Aorta (tissue), 5 donors: ENCODE results near the gene TSHR. TPM values are rescaled to one million over a fixed set of nuclear protein-coding genes. Genes with fewer than 3 reads are reported as not detected.

ENCODE experiments used
- ATAC-seq: fragments of 200-7000 bp; cut with Tn5 transposase; one replicate; pipeline ENCODE4 v1.9.1; 2022; ENCODE audit warnings: moderate library complexity; ENCODE audit not compliant: low FRiP score
- DNase-seq, 2 donors: peaks; one replicate each; pipeline ENCODE4 v3.0.0-alpha.2; 2020
- H3K27ac ChIP-seq, 2 donors: one replicate each; pipeline ENCODE4 v1.5.1; 2013; ENCODE audit warnings: low read length in 2 of 2, mild to moderate bottlenecking in 2 of 2, moderate library complexity in 2 of 2, control low read depth in 1 of 2, inconsistent platforms in 1 of 2, low read depth in 1 of 2
- H3K27me3 ChIP-seq, 2 donors: one replicate each; pipeline ENCODE4 v1.6.1; 2013; ENCODE audit warnings: control low read depth in 1 of 2, low read length in 1 of 2, mild to moderate bottlenecking in 1 of 2, moderate library complexity in 1 of 2; ENCODE audit not compliant: insufficient read depth in 2 of 2, control insufficient read depth in 1 of 2
- H3K36me3 ChIP-seq, 2 donors: one replicate each; pipeline ENCODE4 v1.6.1; 2013; ENCODE audit warnings: control low read depth in 1 of 2, low read length in 1 of 2, mild to moderate bottlenecking in 1 of 2; ENCODE audit not compliant: insufficient read depth in 2 of 2, control insufficient read depth in 1 of 2
- H3K4me1 ChIP-seq, 2 donors: one replicate each; pipeline ENCODE4 v1.6.1; 2013; ENCODE audit warnings: low read length in 2 of 2, control low read depth in 1 of 2, mild to moderate bottlenecking in 1 of 2, moderate library complexity in 1 of 2; ENCODE audit not compliant: insufficient read depth in 2 of 2, control insufficient read depth in 1 of 2
- H3K4me3 ChIP-seq, 2 donors: one replicate each; pipeline ENCODE4 v1.5.1; 2013; ENCODE audit warnings: low read length in 2 of 2, control low read depth in 1 of 2, mild to moderate bottlenecking in 1 of 2
- H3K9me3 ChIP-seq: one replicate; pipeline ENCODE4 v1.6.1; 2013; ENCODE audit warnings: mild to moderate bottlenecking, low read length; ENCODE audit not compliant: control insufficient read depth
- WGBS, 2 donors: extraction: QIAGEN DNeasy Blood & Tissue Kit; methylation state at CpG; one replicate each; pipeline ENCODE4 v1.1.7; 2013; 5-methylcytosine and 5-hydroxymethylcytosine counted together
- intact Hi-C, 2 donors: fragments of 100-400 bp; cut with DNase I; formaldehyde crosslinking; loops; one replicate each; pipeline versions ENCODE4 v1.14.2 to v1.15.0; 2022
- polyA plus RNA-seq, 2 donors: library from polyadenylated mRNA; stranded (reverse); fragments of 200-250 nt; gene quantifications; one replicate each; pipeline ENCODE4 v1.2.3, GENCODE V29; 2013
- total RNA-seq, 2 donors: library from RNA; stranded (reverse); fragmentation: NEBNext Ultra II Directional; extraction: Animal tissue kit (Norgen Biotek cat#: 25700); gene quantifications; one replicate each; pipeline ENCODE4 v1.2.1, GENCODE V29; 2021
- donor health status: healthy with polysubstance abuse.
- donor health status: Bipolar disorder and iron deficiency.
- donor health status: DM: no; HTN: no; CAD: no.
- donor health status: DM: no; HTN: no; CAD: no.
- donor health status: DM: yes; HTN: yes; CAD: no.

TSHR gene
- total and polyA plus RNA-seq, 4 donors, result 0.13 to 0.30 (median 0.29) TPM; not detected in 1

DNA sequence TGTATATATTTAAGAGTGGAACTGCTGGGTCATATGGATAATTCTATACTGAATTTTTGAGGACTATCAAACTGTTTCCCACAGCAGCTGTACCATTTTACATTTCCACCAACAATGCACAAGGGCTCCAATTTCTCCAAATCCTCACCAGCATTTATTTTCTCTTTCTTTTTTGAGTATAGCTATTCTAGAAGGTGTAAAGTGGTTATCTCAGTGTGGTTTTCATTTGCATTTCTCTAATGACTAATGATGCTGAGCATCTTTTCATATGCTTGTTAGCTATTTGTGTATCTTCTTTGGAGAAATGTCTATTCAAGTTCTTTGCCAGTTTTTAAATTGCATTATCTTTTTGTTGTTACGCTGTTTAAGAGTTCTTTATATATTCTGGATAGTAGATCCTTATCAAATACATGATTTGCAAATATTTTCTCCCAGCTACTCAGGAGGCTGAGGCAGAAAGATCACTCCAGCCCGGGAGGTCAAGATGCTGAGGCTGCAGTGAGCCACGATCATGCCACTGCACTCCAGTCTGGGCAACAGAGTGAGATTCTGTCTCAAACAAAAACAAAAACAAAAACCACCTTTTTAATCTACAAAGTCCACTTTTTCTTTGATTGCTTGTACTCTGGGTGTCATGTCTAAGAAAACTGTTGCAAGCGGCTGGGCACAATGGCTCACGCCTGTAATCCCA lies 232.6 kb downstream of the TSHR start:
- no peaks in the 10 kb centered on the region for H3K9me3 ChIP-seq
- no peak overlapping the region for H3K4me3 ChIP-seq
- H3K27ac ChIP-seq, result no peak overlapping the region
- no peak for ATAC-seq
- DNase-seq, result no peak
- H3K4me1 ChIP-seq, result no peaks in the 10 kb centered on the region
- H3K27me3 ChIP-seq, result no peaks in the 10 kb centered on the region
- intact Hi-C loops, result no loop called here
- WGBS, 2 donors, result 93 to 94% methylated on average over 5 of the region's 5 CpGs
- H3K36me3 ChIP-seq, result peaks cover 0 to 2% of the 10 kb centered on the region in 2 donors

DNA sequence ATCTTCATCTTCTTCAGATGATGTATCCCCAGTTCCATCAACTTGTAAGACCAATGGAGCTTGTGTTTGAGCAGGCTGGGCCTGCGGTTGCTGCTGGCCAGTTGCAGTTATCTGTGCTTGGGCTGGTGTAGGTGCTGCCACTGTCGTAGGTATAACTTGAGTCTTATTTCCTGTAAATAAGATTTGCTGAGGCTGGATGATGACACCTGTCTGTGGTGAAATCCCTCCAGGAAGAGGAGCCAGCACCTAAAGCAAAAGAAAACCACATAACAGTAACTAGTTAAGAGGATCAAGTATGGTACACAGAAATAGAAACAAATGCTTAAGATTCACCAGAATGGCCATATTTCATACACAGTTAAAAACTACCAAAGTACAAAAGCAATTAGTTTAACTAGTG lies 237.2 kb downstream of the TSHR start:
- 90 to 91% methylated on average over 2 of the region's 2 CpGs for WGBS, 2 donors
- H3K4me1 ChIP-seq, result no peaks in the 10 kb centered on the region
- no peak overlapping the region for H3K27ac ChIP-seq
- intact Hi-C loops, result no loop called here
- no peaks in the 10 kb centered on the region for H3K9me3 ChIP-seq
- no peak overlapping the region for H3K4me3 ChIP-seq
- H3K27me3 ChIP-seq, result no peaks in the 10 kb centered on the region
- DNase-seq, result no peak
- ATAC-seq, result no peak
- peaks cover 4 to 6% of the 10 kb centered on the region in 2 donors for H3K36me3 ChIP-seq

DNA sequence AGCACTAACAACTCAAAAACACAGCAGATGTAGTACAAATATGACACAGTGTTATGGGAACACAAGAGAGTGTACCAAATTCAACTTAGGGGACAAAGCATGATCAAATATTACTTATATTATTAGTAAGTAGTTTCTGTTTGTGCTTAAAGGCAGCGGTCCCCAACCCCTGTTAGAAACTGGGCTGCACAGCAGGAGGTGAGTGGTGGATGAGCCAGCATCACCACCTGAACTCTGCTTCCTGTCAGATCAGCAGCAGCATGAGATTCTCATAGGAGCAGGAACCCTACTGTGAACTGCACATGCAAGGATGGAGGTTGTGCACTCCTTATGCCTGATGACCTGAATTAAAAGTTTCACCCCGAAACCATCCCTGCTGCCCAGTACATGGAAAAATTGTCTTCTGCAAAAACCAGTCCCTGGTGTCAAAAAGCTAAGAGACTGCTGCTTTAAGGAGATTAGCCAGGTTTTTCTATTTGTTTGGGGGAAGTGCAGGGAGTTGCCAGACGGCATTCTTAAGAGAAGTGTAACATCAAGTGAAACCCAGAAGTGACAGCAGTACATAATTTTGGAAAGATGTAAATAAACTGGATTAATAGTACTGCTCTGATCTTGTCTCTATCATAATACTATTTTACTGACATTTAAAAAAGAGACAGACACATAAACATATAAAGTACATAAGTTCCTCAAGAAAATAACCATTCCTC lies 238.7 kb downstream of the TSHR start:
- Histone ChIP-seq H3K36me3 (peaks cover 4 to 6% of the 10 kb centered on the region in 2 donors), H3K27ac (no peak overlapping the region), H3K9me3 (no peaks in the 10 kb centered on the region), H3K27me3 (no peaks in the 10 kb centered on the region), H3K4me1 (no peaks in the 10 kb centered on the region), H3K4me3 (no peak overlapping the region)
- DNase-seq (no peak), ATAC-seq (no peak)
- 79 to 84% methylated on average over 3 of the region's 3 CpGs for WGBS, 2 donors
- intact Hi-C loops, result no loop called here

Other genes starting within 250 kb of the TSHR start
- gene CEP128, start 13.9 kb upstream of the TSHR start, total RNA-seq, result 1 to 10 TPM; 6.0 to 8.4 TPM
- 1 to 10 TPM in 1 of 2 donors, under 1 TPM in 1; 0.95 to 2.8 TPM for gene CEP128, start 13.9 kb upstream of the TSHR start, polyA plus RNA-seq